HG03354 (cell line): ENCODE measurements around the gene PRPH.
"Not testable (repeated sequence)": the region's sequence is repeated elsewhere in the genome, so short reads cannot be mapped to it uniquely, and the experiment has no call there.

Experiments
- ATAC-seq: cut with Tn5 transposase; IDR thresholded peaks from one replicate; pipeline ENCODE4 v1.9.1; 2021; ENCODE audit warnings: mild to moderate bottlenecking; ENCODE audit not compliant: unreplicated experiment, poor library complexity, severe bottlenecking

PRPH gene

GRCh38 chr12:49330631-49331379 lies 35.9 kb downstream of the PRPH start:
- no peak for ATAC-seq

GRCh38 chr12:49331380-49332222 lies 36.7 kb downstream of the PRPH start:
- ATAC-seq, result no peak

- ATAC-seq, result no peak
Measured at GRCh38 chr12:49332441-49332861, 37.5 kb downstream of the PRPH start.

DNA sequence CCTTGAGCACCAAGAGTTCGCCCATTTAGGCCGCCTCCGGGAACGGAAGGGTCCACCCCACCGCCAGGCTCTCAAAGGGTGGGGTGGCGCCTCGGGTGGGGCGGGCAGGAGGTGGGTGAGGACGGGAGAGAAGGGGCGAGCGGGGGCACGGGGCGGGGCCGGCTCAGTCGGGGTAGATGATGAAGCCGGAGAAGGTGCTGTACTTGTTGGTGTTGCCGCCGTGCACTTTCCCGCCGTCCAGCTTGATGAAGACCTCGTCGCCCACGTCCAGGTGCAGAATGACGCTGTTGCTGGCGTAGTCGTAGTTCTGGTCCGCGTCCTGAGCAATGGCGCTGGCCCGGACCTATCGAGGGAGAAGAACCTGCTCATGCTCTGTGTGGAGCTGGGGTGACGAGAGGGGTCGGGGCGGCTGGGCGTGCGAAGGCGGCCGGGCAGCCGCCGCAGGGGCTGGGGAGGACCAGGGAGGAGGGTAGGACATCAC lies 38.0 kb downstream of the PRPH start:
- ATAC-seq, result no peak

DNA sequence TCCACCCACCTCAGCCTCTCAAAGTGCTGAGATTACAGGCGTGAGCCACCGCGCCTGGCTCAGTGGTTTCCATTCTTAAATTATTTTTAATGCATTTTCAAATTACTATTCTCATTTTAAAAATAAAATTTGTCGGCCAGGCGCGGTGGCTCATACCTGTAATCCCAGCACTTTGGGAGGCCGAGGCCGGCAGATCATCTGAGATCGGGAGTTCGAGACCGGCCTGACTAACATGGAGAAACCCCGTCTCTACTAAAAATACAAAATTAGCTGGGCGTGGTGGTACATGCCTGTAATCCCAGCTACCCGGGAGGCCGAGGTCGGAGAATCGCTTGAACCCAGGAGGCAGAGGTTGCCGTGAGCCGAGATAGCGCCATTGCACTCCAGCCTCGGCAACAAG lies 38.8 kb downstream of the PRPH start:
- not testable (repeated sequence) for ATAC-seq

- ATAC-seq, result no peak
Measured at GRCh38 chr12:49334226-49334625, 39.3 kb downstream of the PRPH start.

DNA sequence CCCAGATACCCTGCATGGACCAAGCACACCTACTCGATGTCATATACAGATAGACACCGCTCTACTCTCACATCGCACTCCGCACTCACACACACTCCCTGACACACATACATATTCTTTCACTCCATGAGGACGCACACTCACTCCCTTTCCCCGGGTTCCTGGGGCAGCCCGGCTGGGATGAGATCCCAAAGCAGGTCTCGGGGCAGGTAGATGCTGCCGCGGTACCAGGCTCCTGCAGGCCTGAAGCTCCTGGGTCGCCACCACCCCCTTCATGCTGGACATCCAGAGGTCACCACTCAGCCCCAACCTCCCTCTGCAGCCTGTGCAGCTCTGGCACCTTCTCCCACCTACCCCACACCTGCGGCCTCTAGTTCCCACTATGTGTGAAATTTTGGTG lies 39.7 kb downstream of the PRPH start:
- ATAC-seq, result no peak

DNA sequence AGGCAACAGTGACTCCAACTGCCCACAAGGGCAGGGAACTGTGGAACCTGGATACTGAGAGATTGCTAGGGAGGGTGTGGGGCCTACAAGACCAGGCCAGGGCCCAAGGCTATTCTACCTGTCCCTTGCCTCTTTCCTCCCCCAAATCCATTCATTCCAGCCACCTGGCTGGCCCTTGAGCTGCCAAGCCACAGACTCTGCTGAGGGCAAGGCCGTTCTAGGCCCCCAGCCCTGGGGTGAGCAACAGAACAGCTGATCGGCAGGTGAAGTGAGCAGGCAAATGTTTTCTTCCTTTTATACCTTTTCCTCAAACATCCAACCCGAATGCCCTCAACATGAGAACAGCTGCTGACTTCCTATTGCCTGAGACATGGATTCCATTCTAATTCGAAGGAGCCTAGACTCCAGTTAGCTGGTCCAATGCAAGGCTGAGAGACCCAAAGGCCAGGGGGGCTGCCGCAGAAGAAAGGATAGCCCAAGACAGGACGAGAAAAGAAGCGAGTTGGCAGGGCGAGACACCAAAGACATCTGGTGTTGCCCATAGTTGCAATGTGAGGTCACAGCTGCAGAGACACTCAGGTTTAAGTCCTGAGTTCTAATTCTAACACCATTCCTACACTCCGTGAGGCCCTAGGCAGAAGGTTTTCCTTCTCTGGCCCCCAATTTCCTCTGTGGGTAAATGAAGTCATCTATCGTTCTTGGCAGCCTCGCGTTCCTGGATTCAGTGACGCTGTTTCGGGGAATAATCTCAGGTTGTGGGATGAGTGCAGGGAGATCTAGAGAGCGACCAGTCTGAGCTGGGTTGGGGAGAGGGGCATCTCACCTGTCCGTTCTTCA lies 40.4 kb downstream of the PRPH start:
- ATAC-seq, result no peak

- no peak for ATAC-seq
Measured at GRCh38 chr12:49335955-49336644, 41.2 kb downstream of the PRPH start.

DNA sequence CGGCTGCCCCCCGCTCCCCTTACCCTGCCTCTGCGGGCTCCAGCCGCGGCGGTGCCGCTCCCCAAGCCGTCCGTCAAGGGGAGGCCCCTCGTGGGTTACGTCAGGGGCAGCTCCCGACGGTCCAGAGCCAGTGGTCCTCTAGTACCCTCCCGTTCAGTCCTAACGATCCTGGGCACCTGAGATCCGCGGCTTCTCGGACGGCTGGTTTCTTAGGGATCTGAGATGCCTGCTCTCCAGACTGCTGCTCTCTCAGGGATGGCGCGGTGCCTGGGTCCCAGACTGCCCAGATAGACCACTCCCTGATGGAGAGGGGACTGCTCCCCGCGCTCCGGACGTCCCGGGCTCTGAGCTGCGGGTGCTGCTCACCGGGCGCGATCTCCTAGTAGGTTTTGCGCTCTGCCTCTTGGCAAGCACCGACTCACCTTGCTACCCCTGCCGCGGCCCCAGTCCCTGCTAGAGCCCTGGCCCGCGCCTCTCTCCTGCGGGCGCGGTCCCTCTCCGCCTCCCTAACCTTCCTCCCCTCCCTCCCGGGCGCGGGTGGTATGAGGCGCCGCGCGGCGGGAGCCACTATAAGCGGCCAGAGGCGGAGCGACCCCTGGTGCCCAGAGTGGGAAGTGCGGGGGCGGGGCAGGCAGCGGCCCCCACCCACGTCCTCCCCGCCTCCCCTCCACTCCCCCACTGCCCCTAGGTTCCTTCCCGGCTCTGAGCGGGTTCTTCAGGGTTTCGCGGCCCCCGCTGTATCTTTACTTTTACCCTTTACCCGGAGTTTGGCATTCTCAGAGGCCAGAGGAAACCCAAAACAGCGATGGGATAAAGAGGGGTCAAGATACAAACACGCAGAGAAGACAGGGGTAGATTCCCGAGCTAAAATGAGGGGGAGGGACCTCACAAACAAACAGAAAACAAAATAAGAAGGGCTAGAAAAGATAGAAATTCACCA lies 42.0 kb downstream of the PRPH start, which contains the start of gene C1QL4:
C1QL4 (minus strand) TSS at position 544 of the 940 bp plus-strand sequence. CDS start 711 bp downstream, outside the sequence.
- ATAC-seq, result peak; percentile 74

- ATAC-seq, result no peak
Measured at GRCh38 chr12:49338830-49339463, 44.0 kb downstream of the PRPH start.

DNA sequence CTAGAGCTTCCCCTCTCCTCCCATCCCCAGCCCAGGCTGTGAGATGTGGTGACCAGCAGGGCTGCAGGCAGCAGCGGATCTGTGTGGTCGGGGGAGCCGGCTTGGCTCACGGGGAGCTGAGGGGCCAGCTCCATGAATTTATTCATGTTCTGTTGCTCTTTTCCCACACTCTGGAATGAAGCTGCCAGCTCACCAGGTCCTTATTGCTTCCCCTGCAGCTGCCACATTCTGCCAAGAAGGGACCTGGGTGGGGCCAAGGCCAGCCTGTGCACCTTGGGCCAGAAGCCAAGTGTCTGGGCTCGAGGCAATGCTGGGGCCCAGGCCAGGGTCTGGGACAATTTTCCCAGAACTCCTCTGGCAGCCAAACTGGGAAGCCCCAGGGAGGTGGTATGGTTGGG lies 44.5 kb downstream of the PRPH start:
- ATAC-seq, result no peak

DNA sequence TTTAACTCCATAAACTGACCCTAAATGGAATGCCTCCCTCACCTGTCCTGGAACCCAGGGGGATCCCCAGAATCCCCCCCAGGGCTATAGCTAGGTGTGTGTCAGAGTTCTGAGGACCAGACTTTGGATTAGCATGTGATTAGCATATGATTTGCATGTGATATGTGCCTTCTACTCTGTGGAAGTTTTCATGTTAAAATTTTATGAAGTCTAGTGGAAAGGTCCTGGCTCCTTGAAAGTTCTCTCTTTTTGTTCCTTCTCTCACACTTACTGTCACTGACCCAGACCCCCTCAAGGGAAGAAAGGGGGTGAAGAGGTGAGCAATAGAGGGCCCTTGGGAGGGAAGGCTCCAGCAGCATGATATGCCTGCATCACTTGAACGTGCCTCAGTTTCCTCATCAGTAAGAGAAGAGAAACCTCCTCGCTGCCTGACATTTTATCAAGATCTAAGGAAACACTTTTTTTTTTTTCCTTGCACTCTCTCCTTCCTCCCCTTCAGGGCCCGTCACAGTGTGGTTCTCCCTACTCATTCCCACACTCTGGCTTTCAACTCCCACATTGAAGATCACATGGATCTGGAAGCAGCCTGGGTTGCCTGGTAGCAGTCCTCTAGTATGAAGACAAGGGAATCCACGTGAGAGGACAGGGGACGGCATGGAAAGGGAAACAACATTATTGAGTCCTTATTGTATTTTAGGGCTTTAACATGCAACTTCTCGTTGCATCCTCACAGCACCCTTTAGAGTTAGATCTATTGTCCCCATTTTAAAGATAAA lies 45.3 kb downstream of the PRPH start:
- ATAC-seq, result no peak

DNA sequence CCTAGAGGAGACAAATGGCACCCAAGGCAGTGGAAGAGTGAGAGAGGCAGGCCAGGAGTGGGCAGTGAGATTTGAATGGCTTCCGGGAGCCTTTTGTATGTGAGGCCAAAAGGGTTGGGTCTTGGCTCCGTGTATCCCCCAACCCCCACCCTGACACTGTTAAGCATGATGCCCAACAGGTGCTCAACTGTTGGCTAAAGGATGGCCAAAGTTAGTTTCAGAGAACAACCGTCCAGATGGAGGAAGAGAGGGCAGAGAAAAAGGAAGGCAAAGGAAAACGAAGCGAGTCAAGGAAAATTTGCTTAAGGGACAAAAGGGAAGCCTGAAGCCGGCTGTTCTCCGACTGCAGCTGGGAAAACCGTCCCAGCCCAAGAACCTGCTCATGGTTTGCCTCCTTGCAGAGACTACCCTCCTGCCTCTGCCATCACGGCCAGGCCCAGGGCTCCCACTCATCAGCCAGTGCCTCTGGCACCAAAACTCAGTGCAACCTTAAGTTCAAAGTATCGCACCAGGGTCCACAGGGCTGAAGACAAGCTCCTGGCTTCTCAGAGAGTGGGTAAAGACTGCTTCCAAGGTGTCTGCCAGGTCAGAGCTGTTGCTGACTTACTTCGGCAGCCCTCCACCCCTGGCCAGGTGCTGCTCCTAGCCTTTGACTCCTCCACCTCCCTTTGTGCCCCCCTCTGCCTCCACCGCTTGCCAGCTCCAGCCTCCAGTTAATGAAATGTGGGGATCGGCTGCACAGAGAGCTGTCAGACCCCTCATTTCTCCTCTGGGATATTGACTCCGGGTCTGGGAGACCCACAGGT lies 46.2 kb downstream of the PRPH start:
- ATAC-seq, result no peak

DNA sequence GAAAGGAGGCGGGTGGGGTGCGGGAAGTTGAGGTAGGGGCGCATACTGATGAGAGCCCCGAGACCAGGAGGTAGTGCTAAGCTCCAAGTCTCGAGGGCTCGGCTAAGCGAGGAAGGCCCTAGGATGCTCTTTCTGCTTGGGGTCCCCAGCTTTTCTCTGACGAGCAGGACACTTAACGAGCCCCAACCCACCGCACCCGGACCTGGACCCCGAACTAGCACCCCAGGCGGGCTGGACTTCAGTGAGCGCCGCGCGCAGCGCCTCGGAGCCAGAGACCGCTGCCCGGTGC lies 46.8 kb downstream of the PRPH start:
- ATAC-seq, result no peak

- peak; percentile 63 for ATAC-seq
Measured at GRCh38 chr12:49342066-49342913, 47.3 kb downstream of the PRPH start.
